Measurements from ENCODE around the gene TUBA3E.
"Not testable (repeated sequence)": the region's sequence is repeated elsewhere in the genome, so short reads cannot be mapped to it uniquely, and the experiment has no call there.

The TUBA3E gene

GRCh38 chr2:130190237-130190636 is 8.0 kb downstream of the TUBA3E start:
- no peak for DNase-seq

- not testable (repeated sequence) for DNase-seq
Observed at GRCh38 chr2:130188958-130189357, 9.3 kb downstream of the TUBA3E start.

GRCh38 chr2:130187859-130188792 is 10.1 kb downstream of the TUBA3E start:
- DNase-seq: not testable (repeated sequence)

- no peak for DNase-seq
Observed at GRCh38 chr2:130187268-130187667, 11.0 kb downstream of the TUBA3E start.

- no peak for DNase-seq
Observed at GRCh38 chr2:130186391-130186790, 11.8 kb downstream of the TUBA3E start.

GRCh38 chr2:130185896-130186295 is 12.3 kb downstream of the TUBA3E start:
- no peak for DNase-seq

GRCh38 chr2:130185436-130185835 is 12.8 kb downstream of the TUBA3E start:
- DNase-seq: no peak

- DNase-seq: no peak
Observed at GRCh38 chr2:130183512-130184373, 14.5 kb downstream of the TUBA3E start.

GRCh38 chr2:130182826-130183511 is 15.3 kb downstream of the TUBA3E start:
- DNase-seq: not testable (repeated sequence)

- DNase-seq: peak; percentile 57
Observed at GRCh38 chr2:130181880-130182682, 16.2 kb downstream of the TUBA3E start, which contains the start of gene MZT2B. MZT2B (plus strand) TSS chr2:130182262; CDS start chr2:130182283, 21 bp downstream.

- DNase-seq: peak; percentile 78
Observed at GRCh38 chr2:130181325-130181879, 16.8 kb downstream of the TUBA3E start, which contains the start of gene SMPD4. SMPD4 (minus strand) TSS chr2:130181602; CDS start chr2:130176592, 5,010 bp downstream.

GRCh38 chr2:130180404-130181324 is 17.6 kb downstream of the TUBA3E start:
- not testable (repeated sequence) for DNase-seq

GRCh38 chr2:130174866-130175265 is 23.4 kb downstream of the TUBA3E start:
- DNase-seq: not testable (repeated sequence)

- no peak for DNase-seq
Observed at GRCh38 chr2:130169896-130170295, 28.3 kb downstream of the TUBA3E start.

- not testable (repeated sequence) for DNase-seq
Observed at GRCh38 chr2:130169163-130169562, 29.1 kb downstream of the TUBA3E start.

GRCh38 chr2:130166611-130167010 is 31.6 kb downstream of the TUBA3E start:
- DNase-seq: not testable (repeated sequence)

- no peak for DNase-seq
Observed at GRCh38 chr2:130165293-130166016, 32.8 kb downstream of the TUBA3E start.

GRCh38 chr2:130162968-130163367 is 35.3 kb downstream of the TUBA3E start:
- DNase-seq: no peak

GRCh38 chr2:130162486-130162885 is 35.8 kb downstream of the TUBA3E start:
- DNase-seq: not testable (repeated sequence)

Data from GF-D8 (cell line).